ENCODE data around the gene ALX4. TPM values are rescaled to one million over a fixed set of nuclear protein-coding genes. Genes with fewer than 3 reads are reported as not detected.

The ALX4 gene
- total RNA-seq, 2 experiments from 2014 or later, result not detected

GRCh38 chr11:44329472-44330230, 19.7 kb upstream of the ALX4 start:
- DNase-seq (ENCODE audit: low spot score), result no peak
- H3K9me3 ChIP-seq (ENCODE audit: low read length), result no peaks in the 10 kb centered on the region
- no peaks in the 10 kb centered on the region for H3K4me1 ChIP-seq (ENCODE audit: insufficient read depth, low read length, poor library complexity, severe bottlenecking)
- no peaks in the 10 kb centered on the region for H4K20me1 ChIP-seq (ENCODE audit: insufficient read depth, low read length)
- H3K4me2 ChIP-seq (ENCODE audit: low read length), result no peak overlapping the region
- intact Hi-C loops (cut with micrococcal nuclease; ENCODE audit: unreplicated experiment), result no loop called here
- no peaks in the 10 kb centered on the region for H3K79me2 ChIP-seq (ENCODE audit: insufficient read depth, low read depth, low read length)
- TF ChIP-seq CTCF (conservative IDR thresholded peaks at IDR 0.05; ENCODE audit: low read length) (no peak), EZH2phosphoT487 (IDR thresholded peaks at IDR 0.05; ENCODE audit: borderline replicate concordance, low read depth, low read length) (no peak)
- H2AFZ ChIP-seq (ENCODE audit: low read length), result no peak overlapping the region
- no peaks in the 10 kb centered on the region for H3K36me3 ChIP-seq (ENCODE audit: insufficient read depth, low read length)
- no TSS peak for BruUV-seq (replicated peaks)
- H3K27ac ChIP-seq (ENCODE audit: low read depth, low read length, poor library complexity, severe bottlenecking), result no peak overlapping the region
- no peaks in the 10 kb centered on the region for H3K9me2 ChIP-seq (ENCODE audit: insufficient read depth, low read length)
- POLR2A ChIA-PET, result interaction anchor here (1.5 kb wide), 1 partner anchor 8 kb away, joined by 4 read pairs; no protein-coding TSS in a partner anchor
- CTCF ChIA-PET (ENCODE audit: unreplicated experiment), result no interaction called here
- no peak overlapping the region for H3K4me3 ChIP-seq (ENCODE audit: low read depth, low read length, poor library complexity, severe bottlenecking)

- no peaks in the 10 kb centered on the region for H3K36me3 ChIP-seq (ENCODE audit: insufficient read depth, low read length)
- H4K20me1 ChIP-seq (ENCODE audit: insufficient read depth, low read length), result no peaks in the 10 kb centered on the region
- H3K4me1 ChIP-seq (ENCODE audit: insufficient read depth, low read length, poor library complexity, severe bottlenecking), result no peaks in the 10 kb centered on the region
- no TSS peak for BruUV-seq (replicated peaks)
- H3K4me2 ChIP-seq (ENCODE audit: low read length), result no peak overlapping the region
- DNase-seq (ENCODE audit: low spot score), result no peak
- no peaks in the 10 kb centered on the region for H3K9me2 ChIP-seq (ENCODE audit: insufficient read depth, low read length)
- ChIA-PET POLR2A (no interaction called here), CTCF (ENCODE audit: unreplicated experiment) (no interaction called here)
- TF ChIP-seq CTCF (conservative IDR thresholded peaks at IDR 0.05; ENCODE audit: low read length), result no peak
- TF ChIP-seq EZH2phosphoT487 (IDR thresholded peaks at IDR 0.05; ENCODE audit: borderline replicate concordance, low read depth, low read length), result no peak
- H3K4me3 ChIP-seq (ENCODE audit: low read depth, low read length, poor library complexity, severe bottlenecking), result no peak overlapping the region
- intact Hi-C loops (cut with micrococcal nuclease; ENCODE audit: unreplicated experiment), result no loop called here
- H3K9me3 ChIP-seq (ENCODE audit: low read length), result no peaks in the 10 kb centered on the region
- no peak overlapping the region for H3K27ac ChIP-seq (ENCODE audit: low read depth, low read length, poor library complexity, severe bottlenecking)
- H2AFZ ChIP-seq (ENCODE audit: low read length), result no peak overlapping the region
- H3K79me2 ChIP-seq (ENCODE audit: insufficient read depth, low read depth, low read length), result no peaks in the 10 kb centered on the region
Measured at GRCh38 chr11:44328138-44328660, 18.3 kb upstream of the ALX4 start.

- BruUV-seq (replicated peaks), result no TSS peak
- no peaks in the 10 kb centered on the region for H4K20me1 ChIP-seq (ENCODE audit: insufficient read depth, low read length)
- no peaks in the 10 kb centered on the region for H3K9me3 ChIP-seq (ENCODE audit: low read length)
- DNase-seq (ENCODE audit: low spot score), result no peak
- H3K4me3 ChIP-seq (ENCODE audit: low read depth, low read length, poor library complexity, severe bottlenecking), result no peak overlapping the region
- no peaks in the 10 kb centered on the region for H3K4me1 ChIP-seq (ENCODE audit: insufficient read depth, low read length, poor library complexity, severe bottlenecking)
- TF ChIP-seq EZH2phosphoT487 (IDR thresholded peaks at IDR 0.05; ENCODE audit: borderline replicate concordance, low read depth, low read length) (no peak), CTCF (conservative IDR thresholded peaks at IDR 0.05; ENCODE audit: low read length) (no peak)
- no peak overlapping the region for H3K4me2 ChIP-seq (ENCODE audit: low read length)
- intact Hi-C loops (cut with micrococcal nuclease; ENCODE audit: unreplicated experiment), result no loop called here
- CTCF ChIA-PET (ENCODE audit: unreplicated experiment), result no interaction called here
- H3K36me3 ChIP-seq (ENCODE audit: insufficient read depth, low read length), result no peaks in the 10 kb centered on the region
- no peak overlapping the region for H3K27ac ChIP-seq (ENCODE audit: low read depth, low read length, poor library complexity, severe bottlenecking)
- H3K79me2 ChIP-seq (ENCODE audit: insufficient read depth, low read depth, low read length), result no peaks in the 10 kb centered on the region
- H3K9me2 ChIP-seq (ENCODE audit: insufficient read depth, low read length), result no peaks in the 10 kb centered on the region
- POLR2A ChIA-PET, result no interaction called here
- H2AFZ ChIP-seq (ENCODE audit: low read length), result no peak overlapping the region
Measured at GRCh38 chr11:44327730-44328129, 17.8 kb upstream of the ALX4 start.

Data from OCI-LY7 (cell line).